Measurements from ENCODE around the gene TSR1.

TSR1 gene

DNA sequence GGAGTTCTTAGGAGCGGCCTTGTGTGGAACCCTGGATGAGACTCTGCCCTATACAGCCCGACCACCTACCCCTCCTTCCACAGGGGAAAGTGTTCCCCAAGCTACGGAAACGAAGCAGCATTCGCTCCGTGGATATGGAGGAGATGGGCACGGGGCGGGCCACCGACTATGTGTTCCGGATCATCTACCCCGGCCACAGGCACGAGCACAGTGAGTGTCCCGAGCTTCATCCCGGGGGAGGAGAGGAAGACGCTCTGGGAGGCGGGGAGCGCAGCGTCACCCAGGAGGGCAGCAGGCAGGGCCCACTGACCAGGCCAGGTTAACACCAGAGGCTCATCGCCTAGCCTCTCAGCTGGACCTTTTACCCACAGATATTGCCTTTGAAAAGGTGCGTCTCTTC is 28.9 kb upstream of the TSR1 start:
- ChIA-PET POLR2A (no interaction called here), CTCF (interaction anchor here (1.6 to 11.0 kb wide), 3 partner anchors 12 to 51 kb away, joined by 4 to 80 read pairs (median 16); no protein-coding TSS in a partner anchor)
- H3K4me3 ChIP-seq (ENCODE audit: low read depth, low read length): no peak overlapping the region
- TF ChIP-seq, protein P1, sequence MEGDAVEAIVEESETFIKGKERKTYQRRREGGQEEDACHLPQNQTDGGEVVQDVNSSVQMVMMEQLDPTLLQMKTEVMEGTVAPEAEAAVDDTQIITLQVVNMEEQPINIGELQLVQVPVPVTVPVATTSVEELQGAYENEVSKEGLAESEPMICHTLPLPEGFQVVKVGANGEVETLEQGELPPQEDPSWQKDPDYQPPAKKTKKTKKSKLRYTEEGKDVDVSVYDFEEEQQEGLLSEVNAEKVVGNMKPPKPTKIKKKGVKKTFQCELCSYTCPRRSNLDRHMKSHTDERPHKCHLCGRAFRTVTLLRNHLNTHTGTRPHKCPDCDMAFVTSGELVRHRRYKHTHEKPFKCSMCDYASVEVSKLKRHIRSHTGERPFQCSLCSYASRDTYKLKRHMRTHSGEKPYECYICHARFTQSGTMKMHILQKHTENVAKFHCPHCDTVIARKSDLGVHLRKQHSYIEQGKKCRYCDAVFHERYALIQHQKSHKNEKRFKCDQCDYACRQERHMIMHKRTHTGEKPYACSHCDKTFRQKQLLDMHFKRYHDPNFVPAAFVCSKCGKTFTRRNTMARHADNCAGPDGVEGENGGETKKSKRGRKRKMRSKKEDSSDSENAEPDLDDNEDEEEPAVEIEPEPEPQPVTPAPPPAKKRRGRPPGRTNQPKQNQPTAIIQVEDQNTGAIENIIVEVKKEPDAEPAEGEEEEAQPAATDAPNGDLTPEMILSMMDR (IDR thresholded peaks at IDR 0.05; ENCODE audit: insufficient read depth, low read length, missing control alignments): no peak
- DNase-seq (ENCODE audit: low read depth, low spot score): no peak

DNA sequence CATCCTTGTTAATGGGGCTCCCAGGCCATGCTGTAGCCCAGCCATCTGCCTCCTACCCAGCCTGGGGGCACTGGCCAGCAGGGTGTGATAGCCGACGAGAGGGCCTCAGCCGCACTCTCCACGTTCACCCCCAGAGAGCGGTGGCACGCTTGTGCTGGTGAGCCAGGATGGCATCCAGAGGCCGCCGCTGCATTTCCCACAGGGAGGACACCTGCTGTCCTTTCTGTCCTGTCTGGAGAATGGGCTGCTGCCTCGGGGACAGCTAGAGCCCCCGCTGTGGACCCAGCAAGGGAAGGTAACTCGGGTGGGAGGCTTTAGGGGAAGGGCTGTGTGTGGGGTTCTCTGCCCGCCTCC is 28.5 kb upstream of the TSR1 start:
- no peak overlapping the region for H3K4me3 ChIP-seq (ENCODE audit: low read depth, low read length)
- POLR2A ChIA-PET: no interaction called here
- DNase-seq (ENCODE audit: low read depth, low spot score): no peak
- CTCF ChIA-PET: interaction anchor here (1.1 to 11.0 kb wide), 4 partner anchors 12 to 51 kb away, joined by 4 to 80 read pairs (median 10); no protein-coding TSS in a partner anchor
- TF ChIP-seq, protein P1 (IDR thresholded peaks at IDR 0.05; ENCODE audit: insufficient read depth, low read length, missing control alignments): no peak

- CTCF ChIA-PET: interaction anchor here (0.8 to 11.0 kb wide), 5 partner anchors 11 to 52 kb away, joined by 4 to 80 read pairs (median 5); no protein-coding TSS in a partner anchor
- no peak overlapping the region for H3K4me3 ChIP-seq (ENCODE audit: low read depth, low read length)
- DNase-seq (ENCODE audit: low read depth, low spot score): no peak
- POLR2A ChIA-PET: no interaction called here
- TF ChIP-seq, protein P1 (IDR thresholded peaks at IDR 0.05; ENCODE audit: insufficient read depth, low read length, missing control alignments): no peak
These were observed 27.9 kb upstream of the TSR1 start for GRCh38 chr17:2363851-2364762.

- TF ChIP-seq, protein P1 (IDR thresholded peaks at IDR 0.05; ENCODE audit: insufficient read depth, low read length, missing control alignments): no peak
- no peak for DNase-seq (ENCODE audit: low read depth, low spot score)
- H3K4me3 ChIP-seq (ENCODE audit: low read depth, low read length): no peak overlapping the region
- ChIA-PET POLR2A (no interaction called here), CTCF (interaction anchor here (0.8 to 11.0 kb wide), 2 partner anchors 11 to 20 kb away, joined by 4 to 80 read pairs; no protein-coding TSS in a partner anchor)
These were observed 27.1 kb upstream of the TSR1 start for GRCh38 chr17:2363318-2363717.

DNA sequence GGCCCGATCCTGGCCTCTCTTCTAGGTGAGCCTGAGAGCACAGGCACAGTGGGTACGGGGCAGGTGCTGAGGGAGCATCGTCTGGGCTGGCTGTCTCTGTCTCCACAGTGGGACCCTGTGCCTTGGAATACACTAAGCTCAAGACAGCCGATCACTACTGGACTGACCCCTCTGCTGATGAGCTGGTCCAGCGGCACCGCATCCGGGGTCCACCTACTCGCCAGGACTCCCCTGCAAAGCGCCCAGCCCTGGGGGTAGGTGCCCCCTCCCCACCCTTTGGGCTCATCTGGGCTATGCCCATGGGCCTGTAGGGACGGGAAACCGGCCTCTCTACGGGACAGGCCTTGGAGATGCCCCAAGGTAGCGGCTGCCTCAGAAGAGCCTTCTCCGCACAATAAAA is 26.6 kb upstream of the TSR1 start:
- CTCF ChIA-PET: interaction anchor here (11.0 kb wide), 1 partner anchor 10 kb away, joined by 80 read pairs; no protein-coding TSS in a partner anchor
- DNase-seq (ENCODE audit: low read depth, low spot score): no peak
- TF ChIP-seq, protein P1 (IDR thresholded peaks at IDR 0.05; ENCODE audit: insufficient read depth, low read length, missing control alignments): no peak
- POLR2A ChIA-PET: no interaction called here
- no peak overlapping the region for H3K4me3 ChIP-seq (ENCODE audit: low read depth, low read length)

DNA sequence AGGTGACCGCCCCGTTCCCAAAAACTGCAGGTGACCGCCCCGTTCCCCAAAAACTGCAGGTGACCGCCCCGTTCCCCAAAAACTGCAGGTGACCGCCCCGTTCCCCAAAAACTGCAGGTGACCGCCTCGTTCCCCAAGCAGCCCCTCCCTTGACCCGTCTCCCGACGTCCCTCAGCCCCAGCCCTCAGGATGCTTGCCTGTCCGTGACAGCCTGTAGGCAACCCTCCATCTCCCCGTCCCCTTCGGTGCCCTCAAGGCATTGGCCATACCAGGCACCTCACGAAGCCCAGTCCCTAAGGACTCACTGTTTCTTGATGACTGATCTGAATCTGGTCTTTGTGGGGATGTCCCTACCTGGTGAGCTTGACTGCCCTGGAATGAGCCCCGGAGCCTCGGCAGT is 26.2 kb upstream of the TSR1 start:
- TF ChIP-seq, protein P1 (IDR thresholded peaks at IDR 0.05; ENCODE audit: insufficient read depth, low read length, missing control alignments): no peak
- ChIA-PET CTCF (interaction anchor here (11.0 kb wide), 1 partner anchor 10 kb away, joined by 80 read pairs; no protein-coding TSS in a partner anchor), POLR2A (no interaction called here)
- DNase-seq (ENCODE audit: low read depth, low spot score): no peak
- H3K4me3 ChIP-seq (ENCODE audit: low read depth, low read length): no peak overlapping the region
